Liver (tissue), 9 donors: ENCODE results near the gene IQCH. TPM values are rescaled to one million over a fixed set of nuclear protein-coding genes. Genes with fewer than 3 reads are reported as not detected.

Source experiments
- DNase-seq: peaks from one replicate; pipeline ENCODE4 v3.0.0-alpha.2; 2017; ENCODE audit warnings: low spot score
- H3K27ac ChIP-seq, 2 donors: one replicate each; pipeline ENCODE4 v1.7.0; 2013; ENCODE audit warnings: inconsistent platforms in 2 of 2, low read length in 2 of 2, control low read depth in 1 of 2, low read depth in 1 of 2, mild to moderate bottlenecking in 1 of 2
- H3K27me3 ChIP-seq, 4 donors: one replicate each; pipeline versions ENCODE4 v1.6.1 to v1.7.0; 2013; ENCODE audit warnings: low read length in 3 of 4, inconsistent platforms in 1 of 4, mild to moderate bottlenecking in 1 of 4, moderate library complexity in 1 of 4; ENCODE audit not compliant: control insufficient read depth in 4 of 4, insufficient read depth in 4 of 4
- H3K36me3 ChIP-seq, 4 donors: one replicate each; pipeline versions ENCODE4 v1.6.1 to v1.7.0; 2013; ENCODE audit warnings: low read length in 3 of 4, mild to moderate bottlenecking in 3 of 4, low read depth in 1 of 4, moderate library complexity in 1 of 4; ENCODE audit not compliant: control insufficient read depth in 4 of 4, insufficient read depth in 3 of 4
- H3K4me1 ChIP-seq, 4 donors: one replicate each; pipeline versions ENCODE4 v1.6.1 to v1.7.0; 2013; ENCODE audit warnings: low read length in 3 of 4, mild to moderate bottlenecking in 3 of 4, moderate library complexity in 1 of 4; ENCODE audit not compliant: control insufficient read depth in 4 of 4, insufficient read depth in 4 of 4
- H3K4me3 ChIP-seq, 3 donors: one replicate each; pipeline versions ENCODE4 v1.6.1 to v1.7.0; 2013; ENCODE audit warnings: low read length in 3 of 3, control low read depth in 1 of 3, low read depth in 1 of 3, mild to moderate bottlenecking in 1 of 3
- H3K9ac ChIP-seq, 2 donors: one replicate each; pipeline ENCODE4 v1.7.0; 2013; ENCODE audit warnings: low read length in 2 of 2, mild to moderate bottlenecking in 2 of 2, moderate library complexity in 2 of 2, control low read depth in 1 of 2, low read depth in 1 of 2
- H3K9me3 ChIP-seq, 4 donors: one replicate each; pipeline versions ENCODE4 v1.6.1 to v1.7.0; 2013; ENCODE audit warnings: low read length in 3 of 4; ENCODE audit not compliant: control insufficient read depth in 4 of 4
- EGR1 ChIP-seq, 2 donors: IDR thresholded peaks; 2 replicates each; pipeline ENCODE4 v1.6.1; 2016 to 2018; ENCODE audit warnings: antibody characterized with exemption in 2 of 2, low read depth in 2 of 2
- FOXA1 ChIP-seq: IDR thresholded peaks from 2 replicates; pipeline ENCODE4 v1.6.1; 2016; ENCODE audit warnings: antibody characterized with exemption
- FOXA2 ChIP-seq: IDR thresholded peaks from 2 replicates; pipeline ENCODE4 v1.6.1; 2016; ENCODE audit warnings: antibody characterized with exemption
- GABPA ChIP-seq, 2 donors: IDR thresholded peaks in 1 of 2; conservative IDR thresholded peaks in 1 of 2; 2 replicates each; pipeline ENCODE4 v1.6.1; 2016; ENCODE audit warnings: antibody characterized with exemption in 2 of 2, mild to moderate bottlenecking in 1 of 2, moderate library complexity in 1 of 2
- HNF4A ChIP-seq, 2 donors: conservative IDR thresholded peaks; 2 replicates each; pipeline ENCODE4 v1.6.1; 2016; ENCODE audit warnings: antibody characterized with exemption in 2 of 2, mild to moderate bottlenecking in 2 of 2
- HNF4G ChIP-seq: IDR thresholded peaks from 2 replicates; pipeline ENCODE4 v1.6.1; 2016; ENCODE audit warnings: antibody characterized with exemption
- JUND ChIP-seq, 2 donors: IDR thresholded peaks; 2 replicates each; pipeline ENCODE4 v1.6.1; 2016; ENCODE audit warnings: antibody characterized with exemption in 2 of 2
- NR2F2 ChIP-seq: IDR thresholded peaks from 2 replicates; pipeline ENCODE4 v1.6.1; 2016; ENCODE audit warnings: antibody characterized with exemption
- RAD21 ChIP-seq, 2 donors: IDR thresholded peaks; 2 replicates each; pipeline ENCODE4 v1.6.1; 2016; ENCODE audit warnings: antibody characterized with exemption in 2 of 2, mild to moderate bottlenecking in 2 of 2
- RXRA ChIP-seq, 2 donors: IDR thresholded peaks; 2 replicates each; pipeline ENCODE4 v1.6.1; 2017 to 2018; ENCODE audit warnings: antibody characterized with exemption in 2 of 2, mild to moderate bottlenecking in 1 of 2
- SP1 ChIP-seq: IDR thresholded peaks from 2 replicates; pipeline ENCODE4 v1.6.1; 2018; ENCODE audit warnings: antibody characterized with exemption, mild to moderate bottlenecking
- TAF1 ChIP-seq: conservative IDR thresholded peaks from 2 replicates; pipeline ENCODE4 v1.6.1; 2016; ENCODE audit warnings: antibody characterized with exemption, mild to moderate bottlenecking
- YY1 ChIP-seq: IDR thresholded peaks from 2 replicates; pipeline ENCODE4 v1.6.1; 2016; ENCODE audit warnings: antibody characterized with exemption, mild to moderate bottlenecking
- WGBS: extraction: QIAGEN DNeasy Blood & Tissue Kit; methylation state at CpG from one replicate; pipeline ENCODE4 v1.1.7; 2013; 5-methylcytosine and 5-hydroxymethylcytosine counted together
- polyA plus RNA-seq, 2 donors: library from polyadenylated mRNA; stranded (reverse) in 1 of 2; unstranded in 1 of 2; fragments of 200-250 nt in 1 of 2; fragments of >200 nt in 1 of 2; fragmentation: Nextera tagmentation in 1 of 2; extraction: Ambion mirVana in 1 of 2; gene quantifications; one replicate each; pipeline versions ENCODE4 v1.2.1 to v1.2.3, GENCODE V29; 2013 to 2015
- total RNA-seq, 2 donors: library from RNA; depleted of rRNA; stranded (reverse); fragments of >200 nt; gene quantifications; one replicate each; pipeline ENCODE4 v1.2.3, GENCODE V29; 2014
- TF ChIP-seq, protein P1 (sequence below): IDR thresholded peaks from 2 replicates; pipeline ENCODE4 v1.6.1; 2016; ENCODE audit warnings: antibody characterized with exemption
- TF ChIP-seq, protein P2 (sequence below): IDR thresholded peaks from 2 replicates; pipeline ENCODE4 v1.6.1; 2016; ENCODE audit warnings: antibody characterized with exemption
- TF ChIP-seq, protein P3 (sequence below): fragments of 150-350 bp; IDR thresholded peaks from 2 replicates; pipeline ENCODE4 v1.5.1; 2017; ENCODE audit warnings: improper control_type of control experiment, low read depth, low read length; ENCODE audit not compliant: missing input control
- TF ChIP-seq, protein P4 (sequence below): IDR thresholded peaks from 2 replicates; pipeline ENCODE4 v1.6.1; 2016; ENCODE audit warnings: antibody characterized with exemption
- TF ChIP-seq, protein P5 (sequence below): IDR thresholded peaks from 2 replicates; pipeline ENCODE4 v1.6.1; 2016; ENCODE audit warnings: antibody characterized with exemption, mild to moderate bottlenecking
- donor health status: healthy.
- donor health status: healthy.
- donor health status: healthy.
- donor health status: healthy.
- donor health status: healthy.

IQCH gene
- total and polyA plus RNA-seq, 4 donors: 0.23 to 1.6 (median 0.86) TPM

DNA sequence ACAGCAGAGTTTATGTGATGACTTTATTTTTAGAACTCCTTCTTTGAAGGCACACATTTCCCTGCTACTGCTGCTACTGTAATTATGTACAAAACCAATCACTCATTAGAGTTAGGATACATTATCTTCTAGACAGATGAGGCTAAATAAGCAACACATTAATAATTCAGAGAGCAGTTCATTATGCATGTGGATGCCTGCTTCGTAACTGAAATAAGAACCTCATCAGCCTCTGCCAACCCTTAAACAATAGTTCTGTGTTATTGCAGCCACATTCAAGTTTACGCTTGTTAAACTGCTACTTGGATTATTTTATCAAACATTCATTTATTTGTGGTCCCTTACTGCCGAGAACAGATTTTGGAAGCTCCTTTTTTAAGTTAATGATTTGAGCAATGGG is 213.8 kb downstream of the IQCH start:
- H3K9me3 ChIP-seq: no peaks in the 10 kb centered on the region
- H3K27ac ChIP-seq: no peak overlapping the region
- H3K27me3 ChIP-seq: no peaks in the 10 kb centered on the region
- H3K4me1 ChIP-seq: peaks cover 0 to under 1% (median 0%) of the 10 kb centered on the region in 4 donors
- WGBS: 95% methylated on average over 3 of the region's 3 CpGs
- H3K9ac ChIP-seq: no peak overlapping the region
- H3K4me3 ChIP-seq: no peak overlapping the region
- DNase-seq: no peak
- H3K36me3 ChIP-seq: peaks cover 0 to 2% (median 0%) of the 10 kb centered on the region in 4 donors
- TF ChIP-seq GABPA (IDR thresholded peaks at IDR 0.05 in 1 of 2, conservative IDR thresholded peaks at IDR 0.05 in 1 of 2): no peak
- no peak for TF ChIP-seq RXRA (IDR thresholded peaks at IDR 0.05)
- no peak for TF ChIP-seq YY1
- TF ChIP-seq TAF1: no peak
- TF ChIP-seq HNF4G: no peak
- TF ChIP-seq RAD21 (IDR thresholded peaks at IDR 0.05): no peak
- no peak for TF ChIP-seq JUND (IDR thresholded peaks at IDR 0.05)
- no peak for TF ChIP-seq FOXA2
- no peak for TF ChIP-seq NR2F2
- TF ChIP-seq, protein P1, sequence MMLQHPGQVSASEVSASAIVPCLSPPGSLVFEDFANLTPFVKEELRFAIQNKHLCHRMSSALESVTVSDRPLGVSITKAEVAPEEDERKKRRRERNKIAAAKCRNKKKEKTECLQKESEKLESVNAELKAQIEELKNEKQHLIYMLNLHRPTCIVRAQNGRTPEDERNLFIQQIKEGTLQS: no peak
- no peak for TF ChIP-seq SP1
- no peak for TF ChIP-seq EGR1 (IDR thresholded peaks at IDR 0.05; ENCODE audit: low read depth in 2 of 2)
- TF ChIP-seq HNF4A (conservative IDR thresholded peaks at IDR 0.05): no peak

DNA sequence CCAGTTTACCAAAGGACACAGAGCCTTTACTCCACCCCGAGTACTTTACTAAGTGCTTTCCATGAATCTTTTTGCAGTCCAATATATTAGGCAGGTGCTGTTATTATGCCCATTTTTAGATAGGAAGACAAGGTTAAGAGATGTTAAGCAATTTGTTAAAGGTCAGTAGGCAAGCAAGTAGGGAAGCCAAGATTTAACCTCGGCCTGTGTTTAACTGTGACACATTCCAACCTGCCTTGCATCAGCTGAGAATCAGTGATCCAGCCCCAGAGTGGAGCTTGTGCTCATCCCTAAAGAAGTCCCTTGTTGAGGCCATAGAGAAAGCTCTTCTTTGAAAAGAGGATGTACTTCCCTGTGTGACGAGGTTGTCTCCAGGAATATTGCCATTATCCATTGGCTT is 215.1 kb downstream of the IQCH start:
- no peak overlapping the region for H3K27ac ChIP-seq
- DNase-seq: no peak
- no peaks in the 10 kb centered on the region for H3K4me1 ChIP-seq
- peaks cover 0 to 2% (median 0%) of the 10 kb centered on the region in 4 donors for H3K36me3 ChIP-seq
- TF ChIP-seq EGR1 (IDR thresholded peaks at IDR 0.05; ENCODE audit: low read depth in 2 of 2): no peak
- no peak for TF ChIP-seq HNF4A (conservative IDR thresholded peaks at IDR 0.05)
- no peak for TF ChIP-seq RAD21 (IDR thresholded peaks at IDR 0.05)
- no peak for TF ChIP-seq JUND (IDR thresholded peaks at IDR 0.05)
- TF ChIP-seq, protein P2, sequence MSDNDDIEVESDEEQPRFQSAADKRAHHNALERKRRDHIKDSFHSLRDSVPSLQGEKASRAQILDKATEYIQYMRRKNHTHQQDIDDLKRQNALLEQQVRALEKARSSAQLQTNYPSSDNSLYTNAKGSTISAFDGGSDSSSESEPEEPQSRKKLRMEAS: no peak
- TF ChIP-seq, protein P3, sequence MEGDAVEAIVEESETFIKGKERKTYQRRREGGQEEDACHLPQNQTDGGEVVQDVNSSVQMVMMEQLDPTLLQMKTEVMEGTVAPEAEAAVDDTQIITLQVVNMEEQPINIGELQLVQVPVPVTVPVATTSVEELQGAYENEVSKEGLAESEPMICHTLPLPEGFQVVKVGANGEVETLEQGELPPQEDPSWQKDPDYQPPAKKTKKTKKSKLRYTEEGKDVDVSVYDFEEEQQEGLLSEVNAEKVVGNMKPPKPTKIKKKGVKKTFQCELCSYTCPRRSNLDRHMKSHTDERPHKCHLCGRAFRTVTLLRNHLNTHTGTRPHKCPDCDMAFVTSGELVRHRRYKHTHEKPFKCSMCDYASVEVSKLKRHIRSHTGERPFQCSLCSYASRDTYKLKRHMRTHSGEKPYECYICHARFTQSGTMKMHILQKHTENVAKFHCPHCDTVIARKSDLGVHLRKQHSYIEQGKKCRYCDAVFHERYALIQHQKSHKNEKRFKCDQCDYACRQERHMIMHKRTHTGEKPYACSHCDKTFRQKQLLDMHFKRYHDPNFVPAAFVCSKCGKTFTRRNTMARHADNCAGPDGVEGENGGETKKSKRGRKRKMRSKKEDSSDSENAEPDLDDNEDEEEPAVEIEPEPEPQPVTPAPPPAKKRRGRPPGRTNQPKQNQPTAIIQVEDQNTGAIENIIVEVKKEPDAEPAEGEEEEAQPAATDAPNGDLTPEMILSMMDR: no peak
- no peak for TF ChIP-seq RXRA (IDR thresholded peaks at IDR 0.05)
- no peak for TF ChIP-seq FOXA1
- TF ChIP-seq YY1: no peak
- no peak for TF ChIP-seq FOXA2
- no peak for TF ChIP-seq NR2F2
- no peak for TF ChIP-seq HNF4G
- no peak for TF ChIP-seq SP1
- TF ChIP-seq, protein P4, sequence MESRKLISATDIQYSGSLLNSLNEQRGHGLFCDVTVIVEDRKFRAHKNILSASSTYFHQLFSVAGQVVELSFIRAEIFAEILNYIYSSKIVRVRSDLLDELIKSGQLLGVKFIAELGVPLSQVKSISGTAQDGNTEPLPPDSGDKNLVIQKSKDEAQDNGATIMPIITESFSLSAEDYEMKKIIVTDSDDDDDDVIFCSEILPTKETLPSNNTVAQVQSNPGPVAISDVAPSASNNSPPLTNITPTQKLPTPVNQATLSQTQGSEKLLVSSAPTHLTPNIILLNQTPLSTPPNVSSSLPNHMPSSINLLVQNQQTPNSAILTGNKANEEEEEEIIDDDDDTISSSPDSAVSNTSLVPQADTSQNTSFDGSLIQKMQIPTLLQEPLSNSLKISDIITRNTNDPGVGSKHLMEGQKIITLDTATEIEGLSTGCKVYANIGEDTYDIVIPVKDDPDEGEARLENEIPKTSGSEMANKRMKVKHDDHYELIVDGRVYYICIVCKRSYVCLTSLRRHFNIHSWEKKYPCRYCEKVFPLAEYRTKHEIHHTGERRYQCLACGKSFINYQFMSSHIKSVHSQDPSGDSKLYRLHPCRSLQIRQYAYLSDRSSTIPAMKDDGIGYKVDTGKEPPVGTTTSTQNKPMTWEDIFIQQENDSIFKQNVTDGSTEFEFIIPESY: no peak
- no peak for TF ChIP-seq GABPA (IDR thresholded peaks at IDR 0.05 in 1 of 2, conservative IDR thresholded peaks at IDR 0.05 in 1 of 2)
- TF ChIP-seq, protein P5, sequence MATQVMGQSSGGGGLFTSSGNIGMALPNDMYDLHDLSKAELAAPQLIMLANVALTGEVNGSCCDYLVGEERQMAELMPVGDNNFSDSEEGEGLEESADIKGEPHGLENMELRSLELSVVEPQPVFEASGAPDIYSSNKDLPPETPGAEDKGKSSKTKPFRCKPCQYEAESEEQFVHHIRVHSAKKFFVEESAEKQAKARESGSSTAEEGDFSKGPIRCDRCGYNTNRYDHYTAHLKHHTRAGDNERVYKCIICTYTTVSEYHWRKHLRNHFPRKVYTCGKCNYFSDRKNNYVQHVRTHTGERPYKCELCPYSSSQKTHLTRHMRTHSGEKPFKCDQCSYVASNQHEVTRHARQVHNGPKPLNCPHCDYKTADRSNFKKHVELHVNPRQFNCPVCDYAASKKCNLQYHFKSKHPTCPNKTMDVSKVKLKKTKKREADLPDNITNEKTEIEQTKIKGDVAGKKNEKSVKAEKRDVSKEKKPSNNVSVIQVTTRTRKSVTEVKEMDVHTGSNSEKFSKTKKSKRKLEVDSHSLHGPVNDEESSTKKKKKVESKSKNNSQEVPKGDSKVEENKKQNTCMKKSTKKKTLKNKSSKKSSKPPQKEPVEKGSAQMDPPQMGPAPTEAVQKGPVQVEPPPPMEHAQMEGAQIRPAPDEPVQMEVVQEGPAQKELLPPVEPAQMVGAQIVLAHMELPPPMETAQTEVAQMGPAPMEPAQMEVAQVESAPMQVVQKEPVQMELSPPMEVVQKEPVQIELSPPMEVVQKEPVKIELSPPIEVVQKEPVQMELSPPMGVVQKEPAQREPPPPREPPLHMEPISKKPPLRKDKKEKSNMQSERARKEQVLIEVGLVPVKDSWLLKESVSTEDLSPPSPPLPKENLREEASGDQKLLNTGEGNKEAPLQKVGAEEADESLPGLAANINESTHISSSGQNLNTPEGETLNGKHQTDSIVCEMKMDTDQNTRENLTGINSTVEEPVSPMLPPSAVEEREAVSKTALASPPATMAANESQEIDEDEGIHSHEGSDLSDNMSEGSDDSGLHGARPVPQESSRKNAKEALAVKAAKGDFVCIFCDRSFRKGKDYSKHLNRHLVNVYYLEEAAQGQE: no peak
- H3K4me3 ChIP-seq: no peak overlapping the region
- 62% methylated on average over 3 of the region's 3 CpGs for WGBS
- no peaks in the 10 kb centered on the region for H3K27me3 ChIP-seq
- no peaks in the 10 kb centered on the region for H3K9me3 ChIP-seq
- no peak overlapping the region for H3K9ac ChIP-seq
